C1 segment of cervical spinal cord (tissue), 14 donors: ENCODE results near the gene FRMPD4.

Experiments
- DNase-seq, 14 donors: peaks; one replicate each; lab custom pipeline; 2025; lab: John Stamatoyannopoulos, UW

Gene FRMPD4

DNA sequence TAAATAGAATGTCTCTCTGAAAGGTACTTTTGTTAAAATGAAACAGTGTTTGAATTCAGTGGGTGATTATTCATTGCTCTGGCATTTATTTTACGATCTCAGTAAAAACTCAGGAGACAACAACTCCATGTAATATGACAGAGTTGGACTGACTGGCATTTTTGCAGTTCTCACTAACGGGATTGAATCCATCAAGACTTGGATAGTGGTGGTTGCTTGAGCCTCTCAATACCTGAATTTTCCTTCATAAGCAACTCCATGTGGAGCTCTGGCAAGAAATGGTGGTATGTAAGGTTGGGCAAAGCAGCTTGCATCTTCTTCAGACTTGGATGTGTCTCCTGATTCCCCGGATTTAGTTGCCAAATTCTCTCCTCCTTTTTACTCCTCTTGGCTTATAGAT lies 72.7 kb downstream of the FRMPD4 start:
- DNase-seq: no peak

DNA sequence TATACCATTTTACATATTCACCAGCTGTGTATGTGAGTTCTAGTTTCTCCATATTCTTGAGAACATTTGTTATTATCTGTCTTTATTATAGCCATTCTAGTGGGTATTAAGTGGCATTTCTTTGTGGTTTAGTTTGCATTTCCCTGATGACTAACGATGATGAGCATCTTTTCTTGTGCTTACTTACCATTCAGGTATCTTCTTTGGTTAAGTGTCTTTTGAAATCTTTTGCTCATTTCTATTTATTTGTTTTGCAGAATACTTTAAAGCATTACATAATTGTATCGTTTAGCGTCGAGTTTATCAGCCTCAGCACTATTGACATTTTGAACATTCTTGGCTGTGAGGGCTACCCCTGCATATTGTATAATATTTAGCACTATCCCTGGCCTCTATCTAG lies 85.4 kb downstream of the FRMPD4 start:
- DNase-seq: no peak

GRCh38 chrX:12225107-12225506 lies 86.8 kb downstream of the FRMPD4 start:
- no peak for DNase-seq

DNA sequence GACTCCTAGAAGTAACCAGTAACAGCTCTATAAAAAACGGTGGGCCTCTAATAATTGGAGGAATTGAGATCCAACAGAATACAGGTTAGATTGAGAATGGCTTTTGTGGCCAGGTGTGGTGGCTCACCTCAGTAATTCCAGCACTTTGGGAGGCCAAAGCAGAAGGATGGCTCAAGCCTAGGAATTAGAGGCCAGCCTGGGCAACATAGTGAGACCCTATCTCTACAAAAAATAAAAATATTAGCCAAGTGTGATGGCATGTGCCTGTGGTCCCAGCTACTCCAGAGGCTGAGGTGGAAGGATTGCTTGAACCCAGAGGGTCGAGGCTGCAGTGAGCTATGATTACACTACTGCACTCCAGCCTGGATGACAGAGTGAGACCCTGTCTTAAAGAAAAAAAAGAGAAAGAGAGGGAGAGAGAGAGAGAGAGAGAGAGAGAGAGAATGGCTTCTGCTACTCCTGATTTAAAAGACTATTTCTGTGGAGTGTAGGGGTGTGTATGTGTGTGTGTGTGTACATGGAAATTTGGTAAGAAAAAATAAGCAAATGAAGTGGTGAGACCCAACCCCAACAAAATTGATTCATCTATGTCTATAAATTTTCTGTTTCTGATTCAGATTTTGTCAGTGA lies 89.3 kb downstream of the FRMPD4 start:
- no peak for DNase-seq

DNA sequence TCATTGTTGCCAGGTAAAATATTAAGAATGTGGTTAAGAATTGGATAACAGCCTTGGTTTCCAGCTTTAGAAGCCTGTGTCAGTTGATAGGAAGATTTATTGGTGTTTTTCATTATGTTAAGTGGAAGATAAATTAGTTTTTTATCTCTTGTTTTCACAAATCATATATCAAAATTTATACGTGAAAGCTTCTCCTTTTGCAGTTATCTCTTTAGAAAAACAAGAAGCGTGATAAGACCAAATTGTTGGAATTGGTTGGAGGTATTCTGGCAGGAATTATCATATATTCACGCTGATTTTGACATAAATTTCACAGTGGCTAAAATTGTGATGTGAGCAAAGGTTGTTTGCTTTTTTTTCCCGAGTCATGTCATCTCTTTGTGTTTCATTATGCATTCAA lies 90.6 kb downstream of the FRMPD4 start:
- no peak for DNase-seq

DNA sequence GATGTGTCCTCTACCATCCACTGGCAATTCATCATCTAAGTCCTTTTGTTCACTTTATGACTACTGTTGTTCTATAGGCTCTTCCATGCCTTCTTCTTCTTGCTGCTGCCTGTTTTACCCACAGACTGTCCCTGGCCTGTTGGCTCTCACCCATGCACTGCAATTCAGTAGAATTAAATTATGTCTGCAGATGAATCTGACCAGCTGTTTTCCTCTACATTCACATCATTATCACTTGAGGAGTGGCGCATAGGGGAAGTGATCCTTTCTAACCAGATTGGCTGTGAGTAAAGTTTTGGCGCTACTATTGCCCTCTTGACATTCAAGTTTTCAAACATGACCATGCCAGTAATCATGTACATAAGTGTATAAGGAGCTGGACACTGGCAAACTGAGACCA lies 91.7 kb downstream of the FRMPD4 start:
- DNase-seq: no peak

GRCh38 chrX:12234534-12235329 lies 96.5 kb downstream of the FRMPD4 start:
- no peak for DNase-seq

- no peak for DNase-seq
Observed at GRCh38 chrX:12236156-12236555, 97.9 kb downstream of the FRMPD4 start.

GRCh38 chrX:12237131-12237530 lies 98.9 kb downstream of the FRMPD4 start:
- DNase-seq: no peak

DNA sequence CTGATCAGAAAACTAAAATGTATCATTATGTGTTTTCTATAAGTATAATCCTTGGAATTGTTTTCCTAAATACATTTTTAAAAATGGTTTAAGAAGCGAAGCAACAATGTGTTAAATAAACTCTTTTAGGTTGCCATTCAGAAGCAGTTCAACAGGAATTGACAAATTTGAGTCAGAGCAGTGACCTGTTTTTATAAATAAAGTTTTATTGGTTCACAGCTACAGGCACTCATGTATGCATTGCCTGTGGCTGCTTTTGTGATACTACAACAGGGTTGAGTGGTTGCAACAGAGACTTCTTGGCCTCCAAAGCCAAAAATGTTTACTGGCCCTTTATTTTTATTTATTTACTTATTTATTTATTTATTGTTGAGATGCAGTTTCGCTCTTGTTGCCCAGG lies 99.5 kb downstream of the FRMPD4 start:
- no peak for DNase-seq

- DNase-seq: no peak
Observed at GRCh38 chrX:12239356-12240082, 101.2 kb downstream of the FRMPD4 start.

- no peak for DNase-seq
Observed at GRCh38 chrX:12240491-12240890, 102.2 kb downstream of the FRMPD4 start.

GRCh38 chrX:12241026-12241425 lies 102.8 kb downstream of the FRMPD4 start:
- no peak for DNase-seq

DNA sequence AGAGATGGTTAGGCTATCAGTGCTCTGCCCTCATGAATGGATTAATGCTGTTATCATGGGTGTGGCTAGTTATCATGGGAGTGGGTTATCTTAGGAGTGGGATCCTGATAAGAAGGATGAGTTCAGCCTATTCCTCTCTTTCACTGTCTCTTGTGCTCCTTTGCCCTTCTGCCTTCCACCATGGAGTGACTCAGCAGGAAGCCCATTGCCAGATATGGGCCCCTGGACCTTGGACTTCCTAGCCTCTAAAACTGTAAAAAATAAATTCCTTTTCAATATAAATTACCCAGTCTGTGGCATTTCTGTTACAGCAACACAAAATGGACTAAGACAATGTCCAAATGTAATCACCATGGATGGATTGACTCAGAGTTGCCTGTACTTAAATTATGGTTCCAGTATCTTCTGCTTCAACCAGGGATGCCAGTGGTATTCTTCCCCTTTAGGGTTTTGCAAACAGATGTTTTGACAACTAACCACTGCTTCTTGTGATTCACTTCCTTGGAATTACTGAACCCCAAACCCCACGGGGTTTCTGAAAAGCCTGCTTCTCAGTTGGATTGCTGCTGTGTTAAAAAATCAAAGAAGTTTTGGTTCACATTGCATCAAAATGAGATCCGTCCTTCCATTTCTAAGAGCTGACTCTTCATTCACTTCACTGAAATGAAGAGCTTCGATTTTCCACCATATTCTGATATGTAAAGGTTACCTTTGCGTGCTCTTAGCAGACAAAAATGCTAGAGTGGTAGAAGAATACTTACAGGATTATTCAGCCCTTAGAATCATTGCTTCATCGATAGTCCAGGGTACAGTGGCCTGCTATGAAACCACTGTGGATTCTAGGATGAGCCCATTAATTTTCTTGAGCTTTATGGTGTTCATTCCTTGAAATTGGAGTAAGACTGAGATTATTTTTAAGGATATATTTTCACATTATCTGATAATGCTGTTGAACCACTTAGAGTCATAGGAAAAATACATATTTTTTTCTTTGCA lies 107.7 kb downstream of the FRMPD4 start:
- no peak for DNase-seq

DNA sequence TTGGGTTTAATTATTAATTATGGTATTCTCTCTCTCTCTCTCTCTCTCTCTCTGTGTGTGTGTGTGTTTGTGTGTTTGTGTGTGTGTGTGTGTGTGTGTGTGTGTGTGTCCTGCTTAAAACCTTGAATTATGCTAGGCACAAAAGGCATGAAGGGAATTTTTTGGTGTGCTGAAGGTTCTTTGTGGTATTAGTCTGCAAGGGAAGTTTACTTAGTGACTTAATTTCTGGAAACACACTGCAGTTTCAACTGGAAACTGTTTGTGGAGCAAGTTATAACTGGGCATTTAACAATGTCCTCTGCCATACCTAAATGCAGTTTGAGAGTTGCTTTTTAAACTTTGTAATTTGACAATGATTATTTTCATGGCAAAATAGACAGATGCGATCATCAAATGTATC lies 111.7 kb downstream of the FRMPD4 start:
- DNase-seq: no peak

DNA sequence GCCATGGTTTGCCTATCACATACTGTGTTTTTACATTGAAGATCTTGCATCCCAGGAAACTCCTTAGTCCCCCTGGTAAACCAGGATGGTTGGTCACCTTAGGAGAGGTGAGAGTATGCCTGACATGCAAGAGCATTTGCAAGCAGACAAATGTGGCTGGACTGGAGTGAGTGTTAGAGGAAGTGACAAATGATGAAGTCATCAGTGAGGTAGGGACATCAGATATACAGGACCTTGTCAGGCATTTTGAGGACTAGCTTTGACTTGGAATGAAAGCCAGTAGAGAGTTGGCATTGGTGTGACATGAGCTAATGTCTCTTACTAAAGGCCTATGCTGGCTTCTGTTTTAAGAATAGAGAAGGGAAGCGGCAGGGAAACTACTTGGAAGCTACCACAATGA lies 124.9 kb downstream of the FRMPD4 start:
- no peak for DNase-seq

- no peak for DNase-seq
Observed at GRCh38 chrX:12269484-12269883, 131.2 kb downstream of the FRMPD4 start.

DNA sequence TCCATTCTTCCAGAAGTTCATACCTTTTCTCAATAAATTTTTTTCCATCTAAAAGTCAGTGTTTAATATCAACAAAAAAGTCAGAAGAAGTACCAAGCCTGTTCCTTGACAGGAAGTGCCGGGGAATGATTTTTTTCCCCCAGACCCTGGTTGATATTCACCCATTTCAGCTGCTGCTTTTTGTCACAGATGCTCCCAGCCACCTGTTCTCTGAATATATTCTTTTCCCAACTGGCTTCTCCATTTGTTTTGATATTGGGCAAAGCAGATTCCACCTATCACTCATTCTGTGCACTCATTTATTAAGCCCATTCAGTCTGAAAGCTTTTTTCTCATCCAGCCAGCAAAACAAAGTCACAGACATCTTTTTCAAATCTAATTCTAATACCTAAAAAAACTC lies 139.9 kb downstream of the FRMPD4 start:
- DNase-seq: no peak

DNA sequence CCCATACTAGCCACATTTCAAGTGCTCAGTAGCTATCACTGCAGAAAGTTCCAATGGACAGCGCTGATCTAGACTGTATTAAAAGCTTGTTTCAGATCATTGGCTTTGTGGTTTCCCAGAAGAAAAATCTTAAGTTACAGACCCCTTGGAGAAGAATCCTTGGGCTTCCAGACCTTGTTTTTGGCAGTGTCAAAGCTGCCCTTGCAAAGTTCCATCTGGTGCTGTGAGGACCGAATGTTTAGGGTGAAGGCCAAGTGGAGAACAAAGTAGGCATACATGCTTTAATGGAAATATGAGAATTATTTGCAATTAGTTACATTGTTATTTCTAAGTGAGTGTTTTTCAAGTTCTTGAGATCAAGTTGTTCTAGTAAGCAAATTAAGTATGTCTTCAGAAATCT lies 144.7 kb downstream of the FRMPD4 start:
- DNase-seq: no peak

DNA sequence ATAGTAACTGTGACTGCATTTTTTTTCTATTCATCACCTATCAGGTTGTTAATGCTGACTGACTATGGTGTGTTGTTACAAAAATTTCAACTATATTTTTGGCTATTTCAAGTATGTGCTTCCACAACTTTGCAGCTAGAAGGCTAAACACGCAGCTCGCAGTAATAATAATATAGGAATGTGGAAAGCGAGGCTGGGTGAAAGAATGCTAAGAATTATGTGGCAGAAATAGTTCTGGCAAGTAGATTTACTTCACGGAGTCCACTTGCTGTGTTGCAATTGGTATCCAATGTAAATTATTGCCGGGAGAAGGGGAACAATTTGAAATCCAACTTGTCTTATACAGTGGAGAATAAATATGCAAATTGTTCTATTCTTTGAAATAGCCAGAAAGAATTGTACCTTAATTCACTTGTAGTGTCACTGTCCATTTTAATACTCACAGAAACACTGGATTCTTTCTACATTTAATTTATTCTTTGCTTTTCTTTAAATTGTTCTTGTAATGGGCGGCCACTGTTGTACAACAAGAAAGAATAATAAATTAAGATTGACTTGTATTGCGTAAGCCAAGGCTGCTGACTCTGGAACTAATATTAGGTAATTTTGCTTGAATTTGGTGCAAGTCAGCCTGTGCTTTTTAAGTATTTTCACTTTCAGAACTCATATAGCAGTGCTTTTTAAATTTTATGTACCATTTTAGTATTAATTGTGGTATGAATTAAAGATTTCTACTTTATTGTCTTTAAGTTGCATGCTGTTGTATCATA lies 154.9 kb downstream of the FRMPD4 start:
- DNase-seq: no peak

GRCh38 chrX:12297353-12297752 lies 159.1 kb downstream of the FRMPD4 start:
- DNase-seq: no peak
